ENCODE data around the gene SELL.
"Not testable (repeated sequence)": the region's sequence is repeated elsewhere in the genome, so short reads cannot be mapped to it uniquely, and the experiment has no call there.

The SELL gene

GRCh38 chr1:169682071-169682470 is 29.3 kb downstream of the SELL start:
- Histone ChIP-seq H3K27ac (no peak overlapping the region), H3K4me3 (no peak overlapping the region), H3K9ac (ENCODE audit: insufficient read length) (no peak overlapping the region), H3K9me3 (ENCODE audit: low read depth, low read length) (no peaks in the 10 kb centered on the region), H3K36me3 (ENCODE audit: insufficient read depth, low read length) (no peaks in the 10 kb centered on the region)
- DNase-seq (ENCODE audit: low read depth, low spot score) = no peak
- TF ChIP-seq EZH2 (IDR thresholded peaks at IDR 0.05) (no peak), FOXP2 (optimal IDR thresholded peaks at IDR 0.05; ENCODE audit: control extremely low read depth, extremely low read length, insufficient read depth) (no peak), POLR2AphosphoS5 (IDR thresholded peaks at IDR 0.05; ENCODE audit: borderline replicate concordance, low read depth, low read length) (no peak)

GRCh38 chr1:169681140-169681539 is 30.3 kb downstream of the SELL start:
- no peak for DNase-seq (ENCODE audit: low read depth, low spot score)
- TF ChIP-seq FOXP2 (optimal IDR thresholded peaks at IDR 0.05; ENCODE audit: control extremely low read depth, extremely low read length, insufficient read depth) (no peak), EZH2 (IDR thresholded peaks at IDR 0.05) (no peak), POLR2AphosphoS5 (IDR thresholded peaks at IDR 0.05; ENCODE audit: borderline replicate concordance, low read depth, low read length) (no peak)
- Histone ChIP-seq H3K36me3 (ENCODE audit: insufficient read depth, low read length) (no peaks in the 10 kb centered on the region), H3K9ac (ENCODE audit: insufficient read length) (no peak overlapping the region), H3K27ac (no peak overlapping the region), H3K9me3 (ENCODE audit: low read depth, low read length) (no peaks in the 10 kb centered on the region), H3K4me3 (no peak overlapping the region)

GRCh38 chr1:169680377-169681019 is 30.9 kb downstream of the SELL start:
- no peak for TF ChIP-seq FOXP2 (optimal IDR thresholded peaks at IDR 0.05; ENCODE audit: control extremely low read depth, extremely low read length, insufficient read depth)
- TF ChIP-seq EZH2 (IDR thresholded peaks at IDR 0.05) = no peak
- TF ChIP-seq POLR2AphosphoS5 (IDR thresholded peaks at IDR 0.05; ENCODE audit: borderline replicate concordance, low read depth, low read length) = no peak
- H3K36me3 ChIP-seq (ENCODE audit: insufficient read depth, low read length) = no peaks in the 10 kb centered on the region
- DNase-seq (ENCODE audit: low read depth, low spot score) = no peak
- no peak overlapping the region for H3K9ac ChIP-seq (ENCODE audit: insufficient read length)
- no peaks in the 10 kb centered on the region for H3K9me3 ChIP-seq (ENCODE audit: low read depth, low read length)
- H3K27ac ChIP-seq = no peak overlapping the region
- no peak overlapping the region for H3K4me3 ChIP-seq

- TF ChIP-seq FOXP2 (optimal IDR thresholded peaks at IDR 0.05; ENCODE audit: control extremely low read depth, extremely low read length, insufficient read depth) (no peak), POLR2AphosphoS5 (IDR thresholded peaks at IDR 0.05; ENCODE audit: borderline replicate concordance, low read depth, low read length) (no peak), EZH2 (IDR thresholded peaks at IDR 0.05) (no peak)
- Histone ChIP-seq H3K36me3 (ENCODE audit: insufficient read depth, low read length) (no peaks in the 10 kb centered on the region), H3K4me3 (no peak overlapping the region), H3K27ac (no peak overlapping the region), H3K9me3 (ENCODE audit: low read depth, low read length) (no peaks in the 10 kb centered on the region), H3K9ac (ENCODE audit: insufficient read length) (no peak overlapping the region)
- no peak for DNase-seq (ENCODE audit: low read depth, low spot score)
Observed at GRCh38 chr1:169679692-169680091, 31.7 kb downstream of the SELL start.

- H3K4me3 ChIP-seq = no peak overlapping the region
- TF ChIP-seq EZH2 (IDR thresholded peaks at IDR 0.05) (no peak), FOXP2 (optimal IDR thresholded peaks at IDR 0.05; ENCODE audit: control extremely low read depth, extremely low read length, insufficient read depth) (no peak), POLR2AphosphoS5 (IDR thresholded peaks at IDR 0.05; ENCODE audit: borderline replicate concordance, low read depth, low read length) (no peak)
- H3K9ac ChIP-seq (ENCODE audit: insufficient read length) = no peak overlapping the region
- no peak overlapping the region for H3K27ac ChIP-seq
- no peak for DNase-seq (ENCODE audit: low read depth, low spot score)
- no peaks in the 10 kb centered on the region for H3K36me3 ChIP-seq (ENCODE audit: insufficient read depth, low read length)
- H3K9me3 ChIP-seq (ENCODE audit: low read depth, low read length) = no peaks in the 10 kb centered on the region
Observed at GRCh38 chr1:169676001-169676400, 35.4 kb downstream of the SELL start.

- no peak for DNase-seq (ENCODE audit: low read depth, low spot score)
- Histone ChIP-seq H3K9ac (ENCODE audit: insufficient read length) (no peak overlapping the region), H3K4me3 (no peak overlapping the region), H3K36me3 (ENCODE audit: insufficient read depth, low read length) (no peaks in the 10 kb centered on the region), H3K27ac (no peak overlapping the region), H3K9me3 (ENCODE audit: low read depth, low read length) (no peaks in the 10 kb centered on the region)
- TF ChIP-seq EZH2 (IDR thresholded peaks at IDR 0.05) (no peak), FOXP2 (optimal IDR thresholded peaks at IDR 0.05; ENCODE audit: control extremely low read depth, extremely low read length, insufficient read depth) (no peak), POLR2AphosphoS5 (IDR thresholded peaks at IDR 0.05; ENCODE audit: borderline replicate concordance, low read depth, low read length) (no peak)
Observed at GRCh38 chr1:169670836-169671235, 40.6 kb downstream of the SELL start.

GRCh38 chr1:169670244-169670643 is 41.2 kb downstream of the SELL start:
- not testable (repeated sequence) for H3K36me3 ChIP-seq (ENCODE audit: insufficient read depth, low read length); H3K9me3 ChIP-seq (ENCODE audit: low read depth, low read length); H3K27ac ChIP-seq; H3K9ac ChIP-seq (ENCODE audit: insufficient read length); H3K4me3 ChIP-seq; DNase-seq (ENCODE audit: low read depth, low spot score)

GRCh38 chr1:169667699-169668596 is 43.5 kb downstream of the SELL start:
- H3K4me3 ChIP-seq; H3K27ac ChIP-seq; H3K9ac ChIP-seq (ENCODE audit: insufficient read length); H3K9me3 ChIP-seq (ENCODE audit: low read depth, low read length); DNase-seq (ENCODE audit: low read depth, low spot score); H3K36me3 ChIP-seq (ENCODE audit: insufficient read depth, low read length): not testable (repeated sequence)

GRCh38 chr1:169667227-169667639 is 44.2 kb downstream of the SELL start:
- not testable (repeated sequence) for H3K9me3 ChIP-seq (ENCODE audit: low read depth, low read length); H3K27ac ChIP-seq; H3K4me3 ChIP-seq; H3K36me3 ChIP-seq (ENCODE audit: insufficient read depth, low read length); H3K9ac ChIP-seq (ENCODE audit: insufficient read length); DNase-seq (ENCODE audit: low read depth, low spot score)

- H3K9me3 ChIP-seq (ENCODE audit: low read depth, low read length); H3K36me3 ChIP-seq (ENCODE audit: insufficient read depth, low read length); H3K9ac ChIP-seq (ENCODE audit: insufficient read length); H3K27ac ChIP-seq; DNase-seq (ENCODE audit: low read depth, low spot score); H3K4me3 ChIP-seq: not testable (repeated sequence)
Observed at GRCh38 chr1:169662680-169663079, 48.7 kb downstream of the SELL start.

- not testable (repeated sequence) for DNase-seq (ENCODE audit: low read depth, low spot score); H3K36me3 ChIP-seq (ENCODE audit: insufficient read depth, low read length); H3K9me3 ChIP-seq (ENCODE audit: low read depth, low read length); H3K9ac ChIP-seq (ENCODE audit: insufficient read length); H3K27ac ChIP-seq; H3K4me3 ChIP-seq
Observed at GRCh38 chr1:169661066-169661465, 50.4 kb downstream of the SELL start.

- not testable (repeated sequence) for H3K4me3 ChIP-seq; H3K9me3 ChIP-seq (ENCODE audit: low read depth, low read length); H3K27ac ChIP-seq; DNase-seq (ENCODE audit: low read depth, low spot score); H3K9ac ChIP-seq (ENCODE audit: insufficient read length); H3K36me3 ChIP-seq (ENCODE audit: insufficient read depth, low read length)
Observed at GRCh38 chr1:169658777-169659176, 52.6 kb downstream of the SELL start.
